Right lobe of liver (tissue), 4 donors: ENCODE results near the gene FCER1G.
"Not testable (repeated sequence)": the region's sequence is repeated elsewhere in the genome, so short reads cannot be mapped to it uniquely, and the experiment has no call there.

Source experiments
- CTCF ChIP-seq, 4 donors: fragments of 200-600 bp in 3 of 4; fragments of 450-650 bp in 1 of 4; IDR thresholded peaks; one replicate each; pipeline versions ENCODE4 v1.5.1 to v1.8.0; 2016 to 2022; ENCODE audit warnings: antibody characterized with exemption in 4 of 4, mild to moderate bottlenecking in 2 of 4
- POLR2A ChIP-seq: fragments of 450-650 bp; IDR thresholded peaks from one replicate; pipeline ENCODE4 v1.6.1; 2017; ENCODE audit warnings: antibody characterized with exemption, mild to moderate bottlenecking
- donor health status: DM: no; HTN: no; CAD: no.
- donor health status: DM: no; HTN: no; CAD: no.
- donor health status: DM: no; HTN: yes; CAD: no.

- not testable (repeated sequence) for TF ChIP-seq CTCF (IDR thresholded peaks at IDR 0.05); POLR2A
Observed at GRCh38 chr1:161257109-161257508, 42.0 kb downstream of the FCER1G start.
